Neural cell (in vitro differentiated cells): Measurements from ENCODE around the gene MTCH1. TPM values are rescaled to one million over a fixed set of nuclear protein-coding genes. Genes with fewer than 3 reads are reported as not detected.

Experiments used
- H2AFZ ChIP-seq: fragments of 200-600, 300-800 bp; sonication (generic), shearing (Covaris generic); 2 replicates; pipeline ENCODE4 v1.6.0; 2014; ENCODE audit warnings: low read depth, mild to moderate bottlenecking, antibody characterized with exemption, low read length, moderate library complexity
- H3F3A ChIP-seq: fragments of 200-600 bp; shearing (Covaris generic); 2 replicates; pipeline ENCODE4 v1.6.1; 2016; ENCODE audit warnings: mild to moderate bottlenecking, moderate library complexity, mixed read lengths, antibody characterized with exemption, low read length; ENCODE audit not compliant: insufficient read depth, poor library complexity, severe bottlenecking
- H3K27ac ChIP-seq: fragments of 200-600, 300-800 bp; sonication (generic), shearing (Covaris generic); 2 replicates; pipeline ENCODE4 v1.5.1; 2014; ENCODE audit warnings: mild to moderate bottlenecking, low read length, moderate library complexity
- H3K27me3 ChIP-seq: fragments of 300-800, 200-600 bp; sonication (generic), shearing (Covaris generic); 2 replicates; pipeline ENCODE4 v1.6.0; 2014; ENCODE audit warnings: mild to moderate bottlenecking, low read depth, low read length, moderate library complexity; ENCODE audit not compliant: insufficient read depth
- H3K36me3 ChIP-seq: fragments of 300-800, 200-600 bp; sonication (generic), shearing (Covaris generic); 2 replicates; pipeline ENCODE4 v1.5.1; 2014; ENCODE audit warnings: mild to moderate bottlenecking, antibody characterized with exemption, low read length, moderate library complexity; ENCODE audit not compliant: insufficient read depth
- H3K4me2 ChIP-seq: fragments of 300-800, 200-600 bp; sonication (generic), shearing (Covaris generic); 2 replicates; pipeline ENCODE4 v1.6.0; 2014; ENCODE audit warnings: mild to moderate bottlenecking, low read length
- H3K4me3 ChIP-seq: fragments of 300-800, 200-600 bp; sonication (generic), shearing (Covaris generic); 2 replicates; pipeline ENCODE4 v1.5.1; 2014; ENCODE audit warnings: mild to moderate bottlenecking, low read length, moderate library complexity
- H3K79me2 ChIP-seq: fragments of 200-600 bp; shearing (Covaris generic); replicated peaks from 2 replicates; pipeline ENCODE4 v1.6.0; 2014; ENCODE audit warnings: mild to moderate bottlenecking, low read length, moderate library complexity; ENCODE audit not compliant: insufficient read depth
- H3K9ac ChIP-seq: fragments of 300-800, 200-600 bp; sonication (generic), shearing (Covaris generic); 2 replicates; pipeline ENCODE4 v1.6.1; 2016; ENCODE audit warnings: mild to moderate bottlenecking, low read length, mixed read lengths
- H3K9me2 ChIP-seq: fragments of 200-600 bp; shearing (Covaris generic); 2 replicates; pipeline ENCODE4 v1.6.1; 2016; ENCODE audit warnings: mild to moderate bottlenecking, low read length, mixed read lengths; ENCODE audit not compliant: insufficient read depth
- H3K9me3 ChIP-seq: fragments of 200-600, 300-800 bp; sonication (generic), shearing (Covaris generic); 2 replicates; pipeline ENCODE4 v1.6.1; 2016; ENCODE audit warnings: mild to moderate bottlenecking, mixed run types, low read length, moderate library complexity, mixed read lengths
- H4K20me1 ChIP-seq: fragments of 200-600 bp; shearing (Covaris generic); 2 replicates; pipeline ENCODE4 v1.6.1; 2016; ENCODE audit warnings: mild to moderate bottlenecking, mixed run types; ENCODE audit not compliant: insufficient read depth
- EP300 ChIP-seq: fragments of 450-650 bp; conservative IDR thresholded peaks from 2 replicates; pipeline ENCODE4 v1.6.1; 2014; ENCODE audit warnings: antibody characterized with exemption, mild to moderate bottlenecking, moderate library complexity; ENCODE audit not compliant: poor library complexity, severe bottlenecking
- EZH2 ChIP-seq: fragments of 200-600, 300-800 bp; shearing (Covaris generic), sonication (generic); IDR thresholded peaks from 2 replicates; pipeline ENCODE4 v1.6.1; 2014; ENCODE audit warnings: antibody characterized with exemption, low read length, borderline replicate concordance, mild to moderate bottlenecking; ENCODE audit not compliant: insufficient read depth, poor library complexity, severe bottlenecking
- MXI1 ChIP-seq: fragments of 450-650 bp; conservative IDR thresholded peaks from 2 replicates; pipeline ENCODE4 v1.6.1; 2014; ENCODE audit warnings: antibody characterized with exemption, mild to moderate bottlenecking; ENCODE audit not compliant: poor library complexity, severe bottlenecking
- POLR2AphosphoS5 ChIP-seq: IDR thresholded peaks from 2 replicates; pipeline ENCODE4 v1.6.1; 2012
- RAD21 ChIP-seq: fragments of 450-650 bp; conservative IDR thresholded peaks from 2 replicates; pipeline ENCODE4 v1.6.1; 2014; ENCODE audit warnings: antibody characterized with exemption, mild to moderate bottlenecking, moderate library complexity
- REST ChIP-seq: IDR thresholded peaks from 2 replicates; pipeline ENCODE4 v1.6.1; 2012; ENCODE audit warnings: borderline replicate concordance
- SMC3 ChIP-seq: fragments of 450-650 bp; conservative IDR thresholded peaks from 2 replicates; pipeline ENCODE4 v1.6.1; 2014; ENCODE audit warnings: antibody characterized with exemption, mild to moderate bottlenecking, moderate library complexity; ENCODE audit not compliant: poor library complexity
- TAF1 ChIP-seq: IDR thresholded peaks from 2 replicates; pipeline ENCODE4 v1.6.1; 2012; ENCODE audit warnings: low read depth
- polyA plus RNA-seq: library from polyadenylated mRNA; depleted of rRNA; stranded (reverse); fragments of >200 nt; gene quantifications from 2 replicates; pipeline ENCODE4 v1.2.3, GENCODE V29; 2014
- TF ChIP-seq, protein P1 (sequence below): fragments of 450-650 bp; IDR thresholded peaks from 2 replicates; pipeline ENCODE4 v1.5.1; 2014; ENCODE audit warnings: antibody characterized with exemption, mild to moderate bottlenecking, moderate library complexity; ENCODE audit not compliant: poor library complexity, severe bottlenecking

MTCH1 gene
- polyA plus RNA-seq, 1 donor from 2014 or later = 217 TPM

DNA sequence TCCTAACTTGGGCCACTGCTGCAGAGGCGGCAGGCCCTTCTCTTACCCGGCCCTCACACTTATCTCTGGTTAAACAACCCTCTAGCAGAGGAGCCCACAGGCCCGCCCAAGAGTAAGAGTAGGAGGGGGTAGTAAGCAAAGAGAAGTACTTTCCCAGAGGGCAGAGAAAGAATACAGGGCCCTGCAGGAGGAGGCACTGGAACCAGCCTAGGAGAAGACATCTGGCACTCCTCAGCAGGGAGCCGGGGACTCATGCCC, 10.1 kb downstream of the MTCH1 start:
- no peaks in the 10 kb centered on the region for H3K9me3 ChIP-seq
- H3K9me2 ChIP-seq = no peaks in the 10 kb centered on the region
- peaks cover 2% of the 10 kb centered on the region for H3K36me3 ChIP-seq
- no peak overlapping the region for H2AFZ ChIP-seq
- H3K27me3 ChIP-seq = no peaks in the 10 kb centered on the region
- peaks cover 5% of the 10 kb centered on the region for H3K79me2 ChIP-seq
- H3K27ac ChIP-seq = no peak overlapping the region
- no peak overlapping the region for H3K4me3 ChIP-seq
- no peaks in the 10 kb centered on the region for H4K20me1 ChIP-seq
- TF ChIP-seq, protein P1, sequence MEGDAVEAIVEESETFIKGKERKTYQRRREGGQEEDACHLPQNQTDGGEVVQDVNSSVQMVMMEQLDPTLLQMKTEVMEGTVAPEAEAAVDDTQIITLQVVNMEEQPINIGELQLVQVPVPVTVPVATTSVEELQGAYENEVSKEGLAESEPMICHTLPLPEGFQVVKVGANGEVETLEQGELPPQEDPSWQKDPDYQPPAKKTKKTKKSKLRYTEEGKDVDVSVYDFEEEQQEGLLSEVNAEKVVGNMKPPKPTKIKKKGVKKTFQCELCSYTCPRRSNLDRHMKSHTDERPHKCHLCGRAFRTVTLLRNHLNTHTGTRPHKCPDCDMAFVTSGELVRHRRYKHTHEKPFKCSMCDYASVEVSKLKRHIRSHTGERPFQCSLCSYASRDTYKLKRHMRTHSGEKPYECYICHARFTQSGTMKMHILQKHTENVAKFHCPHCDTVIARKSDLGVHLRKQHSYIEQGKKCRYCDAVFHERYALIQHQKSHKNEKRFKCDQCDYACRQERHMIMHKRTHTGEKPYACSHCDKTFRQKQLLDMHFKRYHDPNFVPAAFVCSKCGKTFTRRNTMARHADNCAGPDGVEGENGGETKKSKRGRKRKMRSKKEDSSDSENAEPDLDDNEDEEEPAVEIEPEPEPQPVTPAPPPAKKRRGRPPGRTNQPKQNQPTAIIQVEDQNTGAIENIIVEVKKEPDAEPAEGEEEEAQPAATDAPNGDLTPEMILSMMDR = no peak
- TF ChIP-seq SMC3 (no peak), RAD21 (no peak), MXI1 (no peak), EP300 (no peak), POLR2AphosphoS5 (no peak), REST (no peak), TAF1 (no peak), EZH2 (no peak)
- H3F3A ChIP-seq = no peaks in the 10 kb centered on the region
- H3K9ac ChIP-seq = no peak overlapping the region
- H3K4me2 ChIP-seq = no peak overlapping the region

GRCh38 chr6:36975231-36976006, 10.6 kb downstream of the MTCH1 start:
- Histone ChIP-seq H3K79me2 (peaks cover under 1% of the 10 kb centered on the region), H3K9me2 (no peaks in the 10 kb centered on the region), H3F3A (no peaks in the 10 kb centered on the region), H2AFZ (no peak overlapping the region), H4K20me1 (no peaks in the 10 kb centered on the region), H3K9me3 (no peaks in the 10 kb centered on the region), H3K36me3 (peaks cover 3% of the 10 kb centered on the region), H3K27me3 (no peaks in the 10 kb centered on the region), H3K4me2 (no peak overlapping the region), H3K4me3 (no peak overlapping the region), H3K27ac (no peak overlapping the region), H3K9ac (no peak overlapping the region)
- TF ChIP-seq EP300 = no peak
- TF ChIP-seq POLR2AphosphoS5 = no peak
- no peak for TF ChIP-seq TAF1
- TF ChIP-seq SMC3 = no peak
- TF ChIP-seq REST = no peak
- TF ChIP-seq EZH2 = no peak
- TF ChIP-seq, protein P1 = no peak
